DOHH2 (cell line): ENCODE measurements around the gene FYCO1.

Experiments
- CTCF ChIP-seq: fragments of 200-600 bp; sonication (generic); IDR thresholded peaks from one replicate; pipeline ENCODE4 v1.5.1; 2014; ENCODE audit warnings: antibody characterized with exemption, mild to moderate bottlenecking, low read depth, low read length; ENCODE audit not compliant: poor library complexity, severe bottlenecking
- EZH2phosphoT487 ChIP-seq: fragments of 200-600 bp; sonication (generic); IDR thresholded peaks from 2 replicates; pipeline ENCODE4 v1.6.1; 2017; ENCODE audit warnings: borderline replicate concordance, mild to moderate bottlenecking, antibody characterized with exemption, low read length, moderate library complexity, mixed read lengths

GRCh38 chr3:46027021-46027705, 31.5 kb upstream of the FYCO1 start, which contains the start of gene XCR1:
- TF ChIP-seq CTCF (no peak), EZH2phosphoT487 (no peak)
